ENCODE data around the gene KPNA6. TPM values are rescaled to one million over a fixed set of nuclear protein-coding genes. Genes with fewer than 3 reads are reported as not detected.

KPNA6 gene
- total and polyA plus RNA-seq, 2 of the 13 experiments (the other 11 are each of a cell fraction or from before 2014, with no cell fraction given) = 22.0 to 47.5 TPM

- no peak for TF ChIP-seq ATF7-NPFF (CRISPR knock-in tag; IDR thresholded peaks at IDR 0.05; ENCODE audit: low read depth)
- TF ChIP-seq TMF1 (CRISPR knock-in tag; IDR thresholded peaks at IDR 0.05; ENCODE audit: low read depth) = no peak
Observed at GRCh38 chr1:32138965-32139364, 31.1 kb downstream of the KPNA6 start (continued).

- Histone ChIP-seq H3K4me1 (ENCODE audit: insufficient read depth, low read length) (peaks cover 38% of the 10 kb centered on the region), H3K4me2 (ENCODE audit: low read depth, low read length) (0 out of 2 replicates have a peak overlapping the region, but pooled peaks have one; percentile 0), H3K9ac (ENCODE audit: insufficient read depth, low read depth, low read length) (peak overlapping the region; percentile 26), H3K36me3 (replicated peaks in 1 of 2; ENCODE audit: control insufficient read depth in 1 of 2, insufficient read depth in 2 of 2, low read length in 2 of 2) (no peaks in the 10 kb centered on the region), H3K27ac (ENCODE audit: extremely low read length, insufficient read depth, low read length) (peak overlapping the region; percentile 59), H4K20me1 (ENCODE audit: insufficient read depth, low read length) (peaks cover 44% of the 10 kb centered on the region), H3K79me2 (ENCODE audit: insufficient read depth, low read length) (peaks cover 84% of the 10 kb centered on the region), H2AFZ (ENCODE audit: low read length) (no peak overlapping the region), H3K9me3 (ENCODE audit: low read length) (no peaks in the 10 kb centered on the region), H3K4me3 (replicated peaks in 1 of 3; ENCODE audit: insufficient read depth in 1 of 3, low read depth in 2 of 3, low read length in 3 of 3) (no peak overlapping the region), H3K27me3 (ENCODE audit: control insufficient read depth in 1 of 2, insufficient read depth in 2 of 2, low read length in 2 of 2) (no peaks in the 10 kb centered on the region)
- ChIA-PET POLR2A (interaction anchor here (0.6 to 1.4 kb wide), 3 partner anchors 11 to 39 kb away, joined by 3 to 6 read pairs (median 4); partner anchors contain the start of gene KPNA6), CTCF (ENCODE audit: low intra/inter-chr PET ratio, low total read pairs) (no interaction called here)
- ATAC-seq (peak; percentile 97), FAIRE-seq (peak; percentile 49), DNase-seq (ENCODE audit: low spot score) (peak; percentile 85)
- in situ Hi-C loops (cut with HindIII; ENCODE audit: extremely low pct_ligation_motif_present, low pct_unique_long_range_greater_than_20kb) = no loop called here
- intact Hi-C loops (cut with micrococcal nuclease; ENCODE audit: unreplicated experiment) = no loop called here
- 70% methylated on average over 4 of the region's 6 CpGs for WGBS (ENCODE audit: low lambda C conversion rate)
- no TSS peak for BruUV-seq (replicated peaks)
- TF ChIP-seq MAFK (conservative IDR thresholded peaks at IDR 0.05 in 1 of 2, IDR thresholded peaks at IDR 0.05 in 1 of 2; ENCODE audit: low read length in 2 of 2) = no peak
- peak; percentile 86; the same call in 1 of the 2 replicates for TF ChIP-seq ZBTB42 (CRISPR knock-in tag; IDR thresholded peaks at IDR 0.05)
- no peak for TF ChIP-seq ZNF776 (CRISPR knock-in tag; IDR thresholded peaks at IDR 0.05)
- no peak for TF ChIP-seq NR1H2 (CRISPR knock-in tag; IDR thresholded peaks at IDR 0.05; ENCODE audit: borderline replicate concordance, low read depth)
- no peak for TF ChIP-seq NFRKB (IDR thresholded peaks at IDR 0.05)
- peak; percentile 87; the same call in 1 of the 2 replicates for TF ChIP-seq TFAP4 (IDR thresholded peaks at IDR 0.05; ENCODE audit: borderline replicate concordance, low read depth)
- no peak for TF ChIP-seq ZNF34 (CRISPR knock-in tag; IDR thresholded peaks at IDR 0.05; ENCODE audit: borderline replicate concordance)
- TF ChIP-seq ZNF317 (CRISPR knock-in tag; IDR thresholded peaks at IDR 0.05) = peak; percentile 86
- TF ChIP-seq GATAD2A (CRISPR knock-in tag; IDR thresholded peaks at IDR 0.05) = no peak
- TF ChIP-seq RERE (CRISPR knock-in tag; IDR thresholded peaks at IDR 0.05; ENCODE audit: low read depth) = no peak
- TF ChIP-seq ZNF264 (CRISPR knock-in tag; IDR thresholded peaks at IDR 0.05) = no peak
- TF ChIP-seq NFE2L1 (CRISPR knock-in tag; IDR thresholded peaks at IDR 0.05; ENCODE audit: borderline replicate concordance) = no peak
- no peak for TF ChIP-seq ZNF263 (CRISPR knock-in tag; IDR thresholded peaks at IDR 0.05)
- no peak for TF ChIP-seq YY1 (IDR thresholded peaks at IDR 0.05; ENCODE audit: insufficient read depth, insufficient replicate concordance, low read depth, low read length)
- peak; percentile 79 for TF ChIP-seq RFX3 (CRISPR knock-in tag; IDR thresholded peaks at IDR 0.05)
- no peak for TF ChIP-seq ZNF713 (CRISPR knock-in tag; IDR thresholded peaks at IDR 0.05)
Observed at GRCh38 chr1:32142446-32143301, 34.8 kb downstream of the KPNA6 start.
